GM12873 (cell line): ENCODE measurements around the gene CAMK2G.

ENCODE experiments used
- TF ChIP-seq, protein P1 (sequence below): IDR thresholded peaks from 2 replicates; pipeline ENCODE4 v1.5.1; 2012; ENCODE audit warnings: low read depth, mild to moderate bottlenecking, moderate library complexity, low read length, control low read depth; ENCODE audit not compliant: insufficient read depth; ENCODE audit errors: missing control alignments

CAMK2G gene

GRCh38 chr10:73873838-73874215 is 528 bp downstream of the CAMK2G start:
- TF ChIP-seq, protein P1, sequence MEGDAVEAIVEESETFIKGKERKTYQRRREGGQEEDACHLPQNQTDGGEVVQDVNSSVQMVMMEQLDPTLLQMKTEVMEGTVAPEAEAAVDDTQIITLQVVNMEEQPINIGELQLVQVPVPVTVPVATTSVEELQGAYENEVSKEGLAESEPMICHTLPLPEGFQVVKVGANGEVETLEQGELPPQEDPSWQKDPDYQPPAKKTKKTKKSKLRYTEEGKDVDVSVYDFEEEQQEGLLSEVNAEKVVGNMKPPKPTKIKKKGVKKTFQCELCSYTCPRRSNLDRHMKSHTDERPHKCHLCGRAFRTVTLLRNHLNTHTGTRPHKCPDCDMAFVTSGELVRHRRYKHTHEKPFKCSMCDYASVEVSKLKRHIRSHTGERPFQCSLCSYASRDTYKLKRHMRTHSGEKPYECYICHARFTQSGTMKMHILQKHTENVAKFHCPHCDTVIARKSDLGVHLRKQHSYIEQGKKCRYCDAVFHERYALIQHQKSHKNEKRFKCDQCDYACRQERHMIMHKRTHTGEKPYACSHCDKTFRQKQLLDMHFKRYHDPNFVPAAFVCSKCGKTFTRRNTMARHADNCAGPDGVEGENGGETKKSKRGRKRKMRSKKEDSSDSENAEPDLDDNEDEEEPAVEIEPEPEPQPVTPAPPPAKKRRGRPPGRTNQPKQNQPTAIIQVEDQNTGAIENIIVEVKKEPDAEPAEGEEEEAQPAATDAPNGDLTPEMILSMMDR = no peak

GRCh38 chr10:73873142-73873837 is 1.1 kb downstream of the CAMK2G start:
- TF ChIP-seq, protein P1 = no peak

GRCh38 chr10:73872190-73872710 is 2.1 kb downstream of the CAMK2G start:
- TF ChIP-seq, protein P1 = peak; percentile 13

DNA sequence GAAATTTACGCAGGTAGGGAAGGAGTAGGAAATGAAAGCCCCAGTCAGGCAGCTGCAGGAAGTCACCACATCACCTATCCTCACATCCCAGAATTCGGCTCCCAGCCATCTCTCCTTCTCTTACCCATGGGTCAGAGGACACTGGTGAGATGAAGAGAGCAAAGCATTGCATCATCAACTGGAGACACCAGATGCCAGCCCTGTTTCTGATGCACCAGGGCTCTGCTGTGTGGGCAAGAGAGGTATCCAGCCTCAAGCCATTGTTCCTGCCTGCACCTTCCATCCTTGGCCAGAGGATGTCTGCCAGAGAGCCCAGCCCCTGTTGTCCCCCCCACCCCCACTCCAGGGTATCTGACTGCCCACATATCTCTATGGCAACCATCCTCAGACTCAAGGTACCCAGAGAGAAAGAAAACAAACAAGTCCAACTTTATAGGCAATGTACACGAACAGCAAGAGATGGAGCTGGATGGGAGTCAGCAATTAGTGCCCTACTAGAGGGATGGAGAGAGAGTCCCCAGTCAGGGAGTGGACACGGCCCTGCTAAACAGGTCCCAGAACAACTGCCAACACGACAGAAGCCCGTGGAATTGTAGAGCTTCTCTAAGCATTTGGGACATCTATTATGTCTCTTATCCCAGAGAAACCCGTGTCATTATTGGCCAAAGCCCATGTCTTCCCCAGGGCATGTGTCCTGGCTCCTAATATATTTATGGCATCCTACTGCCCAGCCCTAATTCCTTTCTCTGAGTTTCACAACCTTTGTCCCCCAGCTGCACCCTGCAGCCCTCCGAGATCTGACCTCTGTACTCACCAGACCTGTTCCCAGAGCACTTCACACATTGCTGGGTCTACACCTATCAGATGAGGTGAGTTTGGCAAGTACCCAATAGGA is 2.8 kb downstream of the CAMK2G start:
- TF ChIP-seq, protein P1 = no peak

GRCh38 chr10:73868655-73869195 is 5.6 kb downstream of the CAMK2G start:
- TF ChIP-seq, protein P1 = no peak

DNA sequence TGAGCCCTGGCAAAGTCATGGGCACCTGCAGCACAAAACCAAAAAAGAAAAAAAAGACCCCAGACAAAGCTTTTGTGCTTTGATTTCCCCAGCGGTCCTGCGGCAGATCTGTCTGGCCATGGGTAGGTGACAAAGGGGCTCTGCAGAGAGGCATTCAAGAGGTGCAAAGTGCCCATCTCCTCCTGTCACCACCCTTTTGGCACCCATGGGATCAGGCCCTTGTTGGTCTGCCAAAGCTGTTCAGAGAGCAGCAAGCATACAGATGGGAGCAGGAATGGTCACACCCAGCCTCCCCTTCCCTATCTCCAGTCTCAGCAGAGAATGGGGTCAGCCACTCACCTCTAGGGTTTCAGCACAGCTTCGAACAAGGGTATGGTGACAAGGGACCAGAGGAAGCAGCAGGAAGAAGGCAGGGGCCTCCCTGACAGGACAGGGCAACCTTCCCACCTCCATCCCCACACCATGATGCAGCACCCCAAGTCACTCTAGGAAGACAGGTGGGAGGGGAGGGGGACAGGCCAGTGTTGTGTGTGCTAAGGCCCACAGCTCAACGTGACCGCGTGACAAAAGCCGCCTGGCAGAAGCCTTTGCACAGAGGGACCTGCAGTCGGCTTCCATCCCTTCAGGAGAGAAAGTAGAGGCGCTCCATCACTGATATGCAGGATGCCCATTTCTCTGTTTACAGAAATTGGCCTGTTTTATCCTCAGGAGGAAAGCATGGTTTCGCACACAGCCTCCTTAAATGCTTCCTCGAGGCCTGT is 6.3 kb downstream of the CAMK2G start:
- TF ChIP-seq, protein P1 = no peak
